ENCODE data around the gene MBD1. TPM values are rescaled to one million over a fixed set of nuclear protein-coding genes. Genes with fewer than 3 reads are reported as not detected.
A peak's percentile ranks its signal among the peaks of the same experiment; 100 is the strongest.

The MBD1 gene
- total and polyA plus RNA-seq, 2 of the 13 experiments (the other 11 are each of a cell fraction or from before 2014, with no cell fraction given): 25.5 to 28.6 TPM

DNA sequence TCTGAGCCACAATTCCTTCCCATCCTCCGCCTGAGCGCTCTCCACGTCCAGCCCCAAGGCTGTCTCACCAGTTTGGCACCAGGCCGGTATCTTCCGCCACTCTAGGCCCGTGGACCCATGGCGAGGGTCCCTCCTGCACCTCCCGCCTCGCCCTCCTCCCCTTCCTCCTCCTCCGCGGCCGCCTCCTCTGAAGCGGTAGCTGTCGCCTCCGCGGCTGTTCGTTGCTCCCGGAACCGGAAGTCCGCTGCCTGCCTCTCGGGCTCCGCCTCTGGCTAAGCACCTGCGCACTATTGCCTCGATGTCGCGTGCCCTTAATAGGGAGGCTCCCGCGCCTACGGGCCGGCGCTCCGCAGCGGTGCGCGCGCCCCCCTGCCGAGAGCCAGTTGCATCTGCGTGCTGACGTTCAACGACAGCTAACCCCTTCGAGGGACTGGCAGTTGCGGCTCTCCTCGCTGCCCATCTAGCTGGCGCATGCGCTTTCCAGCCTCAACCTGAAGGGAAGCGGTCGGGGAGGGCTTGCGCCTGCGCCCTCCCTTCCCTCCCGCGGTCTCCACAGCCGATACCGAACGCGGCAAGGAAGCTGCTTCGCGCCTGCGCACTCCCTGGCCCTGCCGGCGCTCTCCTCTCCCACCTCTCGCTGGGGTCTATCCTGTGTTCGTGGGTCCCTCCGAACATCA is at the start of gene MBD1 (continued):
- TF ChIP-seq SNAPC5 (CRISPR knock-in tag; IDR thresholded peaks at IDR 0.05; ENCODE audit: borderline replicate concordance) (peak; percentile 8; the same call in 1 of the 2 replicates), ZNF75D (CRISPR knock-in tag; IDR thresholded peaks at IDR 0.05; ENCODE audit: borderline replicate concordance) (no peak), HOXD1 (CRISPR knock-in tag; IDR thresholded peaks at IDR 0.05) (0 out of 2 replicates have a peak, but pooled peaks have one; percentile 69), PHF5A (CRISPR knock-in tag; IDR thresholded peaks at IDR 0.05; ENCODE audit: low read depth, unreplicated experiment) (peak; percentile 49), REPIN1 (CRISPR knock-in tag; IDR thresholded peaks at IDR 0.05; ENCODE audit: borderline replicate concordance, low read depth) (peak; percentile 89), KLF16 (CRISPR knock-in tag; IDR thresholded peaks at IDR 0.05) (no peak; a peak in 1 of 4 replicates), ZNF460 (CRISPR knock-in tag; IDR thresholded peaks at IDR 0.05; ENCODE audit: borderline replicate concordance) (no peak; the same call in 1 of the 2 replicates), ZBTB42 (CRISPR knock-in tag; IDR thresholded peaks at IDR 0.05) (peak; percentile 84; the same call in 1 of the 2 replicates), TBX2 (CRISPR knock-in tag; IDR thresholded peaks at IDR 0.05; ENCODE audit: borderline replicate concordance) (peak; percentile 80; the same call in 1 of the 2 replicates), ZNF577 (CRISPR knock-in tag; IDR thresholded peaks at IDR 0.05; ENCODE audit: borderline replicate concordance, low read depth) (no peak), ISL2 (CRISPR knock-in tag; IDR thresholded peaks at IDR 0.05) (no peak; the same call in 1 of the 2 replicates), ZNF326 (CRISPR knock-in tag; IDR thresholded peaks at IDR 0.05; ENCODE audit: borderline replicate concordance) (no peak), ZNF569 (CRISPR knock-in tag; IDR thresholded peaks at IDR 0.05; ENCODE audit: borderline replicate concordance) (0 out of 2 replicates have a peak, but pooled peaks have one; percentile 55), KMT2B (CRISPR knock-in tag; IDR thresholded peaks at IDR 0.05) (peak; percentile 91), TBP (CRISPR knock-in tag; IDR thresholded peaks at IDR 0.05) (no peak), ARNT (IDR thresholded peaks at IDR 0.05) (no peak), GLI4 (CRISPR knock-in tag; IDR thresholded peaks at IDR 0.05; ENCODE audit: borderline replicate concordance) (no peak), ZBTB3 (CRISPR knock-in tag; IDR thresholded peaks at IDR 0.05; ENCODE audit: borderline replicate concordance, low read depth) (no peak)
- TF ChIP-seq, protein P1, sequence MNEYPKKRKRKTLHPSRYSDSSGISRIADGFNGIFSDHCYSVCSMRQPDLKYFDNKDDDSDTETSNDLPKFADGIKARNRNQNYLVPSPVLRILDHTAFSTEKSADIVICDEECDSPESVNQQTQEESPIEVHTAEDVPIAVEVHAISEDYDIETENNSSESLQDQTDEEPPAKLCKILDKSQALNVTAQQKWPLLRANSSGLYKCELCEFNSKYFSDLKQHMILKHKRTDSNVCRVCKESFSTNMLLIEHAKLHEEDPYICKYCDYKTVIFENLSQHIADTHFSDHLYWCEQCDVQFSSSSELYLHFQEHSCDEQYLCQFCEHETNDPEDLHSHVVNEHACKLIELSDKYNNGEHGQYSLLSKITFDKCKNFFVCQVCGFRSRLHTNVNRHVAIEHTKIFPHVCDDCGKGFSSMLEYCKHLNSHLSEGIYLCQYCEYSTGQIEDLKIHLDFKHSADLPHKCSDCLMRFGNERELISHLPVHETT (CRISPR knock-in tag; conservative IDR thresholded peaks at IDR 0.05): peak; percentile 79; the same call in 1 of the 2 replicates
- TF ChIP-seq, protein P2, sequence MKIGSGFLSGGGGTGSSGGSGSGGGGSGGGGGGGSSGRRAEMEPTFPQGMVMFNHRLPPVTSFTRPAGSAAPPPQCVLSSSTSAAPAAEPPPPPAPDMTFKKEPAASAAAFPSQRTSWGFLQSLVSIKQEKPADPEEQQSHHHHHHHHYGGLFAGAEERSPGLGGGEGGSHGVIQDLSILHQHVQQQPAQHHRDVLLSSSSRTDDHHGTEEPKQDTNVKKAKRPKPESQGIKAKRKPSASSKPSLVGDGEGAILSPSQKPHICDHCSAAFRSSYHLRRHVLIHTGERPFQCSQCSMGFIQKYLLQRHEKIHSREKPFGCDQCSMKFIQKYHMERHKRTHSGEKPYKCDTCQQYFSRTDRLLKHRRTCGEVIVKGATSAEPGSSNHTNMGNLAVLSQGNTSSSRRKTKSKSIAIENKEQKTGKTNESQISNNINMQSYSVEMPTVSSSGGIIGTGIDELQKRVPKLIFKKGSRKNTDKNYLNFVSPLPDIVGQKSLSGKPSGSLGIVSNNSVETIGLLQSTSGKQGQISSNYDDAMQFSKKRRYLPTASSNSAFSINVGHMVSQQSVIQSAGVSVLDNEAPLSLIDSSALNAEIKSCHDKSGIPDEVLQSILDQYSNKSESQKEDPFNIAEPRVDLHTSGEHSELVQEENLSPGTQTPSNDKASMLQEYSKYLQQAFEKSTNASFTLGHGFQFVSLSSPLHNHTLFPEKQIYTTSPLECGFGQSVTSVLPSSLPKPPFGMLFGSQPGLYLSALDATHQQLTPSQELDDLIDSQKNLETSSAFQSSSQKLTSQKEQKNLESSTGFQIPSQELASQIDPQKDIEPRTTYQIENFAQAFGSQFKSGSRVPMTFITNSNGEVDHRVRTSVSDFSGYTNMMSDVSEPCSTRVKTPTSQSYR (CRISPR knock-in tag; IDR thresholded peaks at IDR 0.05; ENCODE audit: borderline replicate concordance): no peak
- TF ChIP-seq, protein P3, sequence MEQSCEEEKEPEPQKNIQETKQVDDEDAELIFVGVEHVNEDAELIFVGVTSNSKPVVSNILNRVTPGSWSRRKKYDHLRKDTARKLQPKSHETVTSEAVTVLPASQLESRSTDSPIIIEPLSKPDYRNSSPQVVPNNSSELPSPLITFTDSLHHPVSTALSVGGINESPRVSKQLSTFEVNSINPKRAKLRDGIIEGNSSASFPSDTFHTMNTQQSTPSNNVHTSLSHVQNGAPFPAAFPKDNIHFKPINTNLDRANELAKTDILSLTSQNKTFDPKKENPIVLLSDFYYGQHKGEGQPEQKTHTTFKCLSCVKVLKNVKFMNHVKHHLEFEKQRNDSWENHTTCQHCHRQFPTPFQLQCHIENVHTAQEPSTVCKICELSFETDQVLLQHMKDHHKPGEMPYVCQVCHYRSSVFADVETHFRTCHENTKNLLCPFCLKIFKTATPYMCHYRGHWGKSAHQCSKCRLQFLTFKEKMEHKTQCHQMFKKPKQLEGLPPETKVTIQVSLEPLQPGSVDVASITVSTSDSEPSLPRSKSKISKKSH (CRISPR knock-in tag; IDR thresholded peaks at IDR 0.05; ENCODE audit: borderline replicate concordance): peak; percentile 71

Data from HepG2 (cell line).